WTC11 (cell line): ENCODE data around the gene TTN.

ENCODE experiments used
- CREB1 ChIP-seq: sonication (generic); formaldehyde crosslinking; IDR thresholded peaks from 2 replicates; pipeline ENCODE4 v1.8.0; 2023; ENCODE audit warnings: mild to moderate bottlenecking, missing genetic modification reagents
- CTCF ChIP-seq: fragments of 200-600 bp; IDR thresholded peaks from 2 replicates; pipeline ENCODE4 v1.8.0; 2022; ENCODE audit warnings: antibody characterized with exemption
- FOXJ3 ChIP-seq: sonication (generic); formaldehyde crosslinking; IDR thresholded peaks from 2 replicates; pipeline ENCODE4 v1.9.0; 2021; ENCODE audit warnings: missing genetic modification reagents, mild to moderate bottlenecking, borderline replicate concordance
- MXD4 ChIP-seq: fragments of 250-450 bp; sonication (Bioruptor Pico); IDR thresholded peaks from 2 replicates; pipeline ENCODE4 v1.8.0; 2021; ENCODE audit warnings: mild to moderate bottlenecking, moderate library complexity, borderline replicate concordance
- NR1H2 ChIP-seq: sonication (generic); formaldehyde crosslinking; IDR thresholded peaks from 2 replicates; pipeline ENCODE4 v1.9.0; 2021; ENCODE audit warnings: mild to moderate bottlenecking, moderate library complexity, missing genetic modification reagents
- OVOL2 ChIP-seq: fragments of 250-450 bp; sonication (Bioruptor Pico); IDR thresholded peaks from 2 replicates; pipeline ENCODE4 v1.9.0; 2021; ENCODE audit warnings: mild to moderate bottlenecking, borderline replicate concordance
- RELA ChIP-seq: sonication (generic); formaldehyde crosslinking; IDR thresholded peaks from 2 replicates; pipeline ENCODE4 v1.8.1; 2022; ENCODE audit warnings: missing genetic modification reagents, mild to moderate bottlenecking, borderline replicate concordance
- ZNF423 ChIP-seq: fragments of 250-450 bp; sonication (Bioruptor Pico); IDR thresholded peaks from 2 replicates; pipeline ENCODE4 v2.1.2; 2022; ENCODE audit warnings: mild to moderate bottlenecking, moderate library complexity

- no peak for TF ChIP-seq OVOL2 (CRISPR knock-in tag)
- no peak for TF ChIP-seq ZNF423 (CRISPR knock-in tag)
- no peak for TF ChIP-seq RELA
- TF ChIP-seq MXD4 (CRISPR knock-in tag), result no peak
- TF ChIP-seq NR1H2 (CRISPR knock-in tag), result no peak
- no peak for TF ChIP-seq CREB1 (CRISPR knock-in tag)
- no peak for TF ChIP-seq FOXJ3 (CRISPR knock-in tag)
- TF ChIP-seq CTCF, result no peak
These were observed 123.3 kb downstream of the TTN start for GRCh38 chr2:178683877-178684276.
